Skeletal muscle tissue (tissue), 4 donors: ENCODE measurements around the gene PRKCSH. TPM values are rescaled to one million over a fixed set of nuclear protein-coding genes. Genes with fewer than 3 reads are reported as not detected.
"Not testable (repeated sequence)": the region's sequence is repeated elsewhere in the genome, so short reads cannot be mapped to it uniquely, and the experiment has no call there.

Source experiments
- H3K27ac ChIP-seq: one replicate; pipeline ENCODE4 v1.7.0; 2013; ENCODE audit warnings: mild to moderate bottlenecking, low read depth, low read length, inconsistent platforms
- H3K27me3 ChIP-seq, 3 donors: one replicate each; pipeline ENCODE4 v1.7.0; 2013; ENCODE audit warnings: low read length in 3 of 3; ENCODE audit not compliant: control insufficient read depth in 3 of 3, insufficient read depth in 3 of 3
- H3K36me3 ChIP-seq, 3 donors: one replicate each; pipeline ENCODE4 v1.7.0; 2013; ENCODE audit warnings: low read length in 3 of 3; ENCODE audit not compliant: control insufficient read depth in 3 of 3, insufficient read depth in 3 of 3
- H3K4me1 ChIP-seq, 3 donors: one replicate each; pipeline ENCODE4 v1.7.0; 2013; ENCODE audit warnings: low read length in 3 of 3, mild to moderate bottlenecking in 3 of 3; ENCODE audit not compliant: control insufficient read depth in 3 of 3, insufficient read depth in 3 of 3
- H3K4me3 ChIP-seq, 3 donors: one replicate each; pipeline ENCODE4 v1.7.0; 2013; ENCODE audit warnings: low read length in 3 of 3
- H3K9ac ChIP-seq, 3 donors: one replicate each; pipeline ENCODE4 v1.7.0; 2013; ENCODE audit warnings: low read length in 3 of 3, mild to moderate bottlenecking in 3 of 3, moderate library complexity in 2 of 3, low read depth in 1 of 3
- H3K9me3 ChIP-seq, 3 donors: one replicate each; pipeline ENCODE4 v1.7.0; 2013; ENCODE audit warnings: low read length in 3 of 3; ENCODE audit not compliant: control insufficient read depth in 3 of 3
- total RNA-seq: library from RNA; depleted of rRNA; stranded (reverse); fragments of >200 nt; gene quantifications from one replicate; pipeline ENCODE4 v1.2.3, GENCODE V29; 2014
- donor health status: Osteomylitis.

PRKCSH gene
- total RNA-seq, 1 donor from 2014 or later: 67.8 TPM

GRCh38 chr19:11448923-11449554 lies 13.6 kb downstream of the PRKCSH start:
- no peaks in the 10 kb centered on the region for H3K4me1 ChIP-seq
- H3K9ac ChIP-seq: no peak overlapping the region
- H3K36me3 ChIP-seq: peaks cover 16 to 28% (median 21%) of the 10 kb centered on the region in 3 donors
- no peaks in the 10 kb centered on the region for H3K9me3 ChIP-seq
- H3K4me3 ChIP-seq: no peak overlapping the region
- no peak overlapping the region for H3K27ac ChIP-seq
- H3K27me3 ChIP-seq: peaks cover 0 to 8% (median 5%) of the 10 kb centered on the region in 3 donors

- Histone ChIP-seq H3K4me3 (no peak overlapping the region), H3K9ac (no peak overlapping the region), H3K27me3 (peaks cover 0 to 12% (median 5%) of the 10 kb centered on the region in 3 donors), H3K36me3 (peaks cover 7 to 22% (median 15%) of the 10 kb centered on the region in 3 donors), H3K9me3 (no peaks in the 10 kb centered on the region), H3K27ac (no peak overlapping the region), H3K4me1 (no peaks in the 10 kb centered on the region)
These were observed 15.3 kb downstream of the PRKCSH start for GRCh38 chr19:11450570-11451326.

- H3K9me3 ChIP-seq: no peaks in the 10 kb centered on the region
- H3K4me3 ChIP-seq: no peak overlapping the region
- peaks cover 7 to 20% (median 15%) of the 10 kb centered on the region in 3 donors for H3K36me3 ChIP-seq
- H3K4me1 ChIP-seq: no peaks in the 10 kb centered on the region
- peaks cover 0 to 12% (median 5%) of the 10 kb centered on the region in 3 donors for H3K27me3 ChIP-seq
- H3K27ac ChIP-seq: no peak overlapping the region
- H3K9ac ChIP-seq: no peak overlapping the region
These were observed 16.0 kb downstream of the PRKCSH start for GRCh38 chr19:11451327-11451870.

GRCh38 chr19:11451871-11452619 lies 16.6 kb downstream of the PRKCSH start:
- Histone ChIP-seq H3K27me3 (peaks cover 0 to 12% (median 5%) of the 10 kb centered on the region in 3 donors), H3K4me3 (no peak overlapping the region), H3K4me1 (no peaks in the 10 kb centered on the region), H3K36me3 (peaks cover 7 to 18% (median 13%) of the 10 kb centered on the region in 3 donors), H3K9me3 (no peaks in the 10 kb centered on the region), H3K27ac (no peak overlapping the region), H3K9ac (no peak overlapping the region)

GRCh38 chr19:11452620-11453310 lies 17.3 kb downstream of the PRKCSH start:
- H3K27ac ChIP-seq: no peak overlapping the region
- no peak overlapping the region for H3K4me3 ChIP-seq
- no peak overlapping the region for H3K9ac ChIP-seq
- H3K9me3 ChIP-seq: no peaks in the 10 kb centered on the region
- H3K4me1 ChIP-seq: no peaks in the 10 kb centered on the region
- peaks cover 7 to 13% (median 12%) of the 10 kb centered on the region in 3 donors for H3K36me3 ChIP-seq
- peaks cover 4 to 19% (median 5%) of the 10 kb centered on the region in 3 donors for H3K27me3 ChIP-seq

- Histone ChIP-seq H3K9ac (no peak overlapping the region), H3K4me3 (no peak overlapping the region), H3K36me3 (peaks cover 6 to 7% (median 6%) of the 10 kb centered on the region in 3 donors), H3K27me3 (peaks cover 13 to 28% (median 15%) of the 10 kb centered on the region in 3 donors), H3K27ac (no peak overlapping the region), H3K4me1 (no peaks in the 10 kb centered on the region), H3K9me3 (no peaks in the 10 kb centered on the region)
These were observed 18.3 kb downstream of the PRKCSH start for GRCh38 chr19:11453468-11454341.

GRCh38 chr19:11455233-11455554 lies 19.8 kb downstream of the PRKCSH start:
- not testable (repeated sequence) for H3K9ac ChIP-seq, H3K27ac ChIP-seq, H3K9me3 ChIP-seq, H3K36me3 ChIP-seq, H3K4me1 ChIP-seq, H3K4me3 ChIP-seq
- H3K27me3 ChIP-seq: peaks cover 15 to 37% (median 23%) of the 10 kb centered on the region in 3 donors

- no peak overlapping the region for H3K4me3 ChIP-seq
- H3K9ac ChIP-seq: no peak overlapping the region
These were observed 21.2 kb downstream of the PRKCSH start for GRCh38 chr19:11456659-11457058.

GRCh38 chr19:11457115-11457514 lies 21.7 kb downstream of the PRKCSH start:
- Histone ChIP-seq H3K36me3 (no peaks in the 10 kb centered on the region), H3K4me3 (no peak overlapping the region), H3K27ac (no peak overlapping the region), H3K9ac (no peak overlapping the region), H3K9me3 (no peaks in the 10 kb centered on the region), H3K4me1 (no peaks in the 10 kb centered on the region), H3K27me3 (peaks cover 19 to 40% (median 23%) of the 10 kb centered on the region in 3 donors)

More at GRCh38 chr19:11456659-11457058, 21.2 kb downstream of the PRKCSH start:
- no peaks in the 10 kb centered on the region for H3K9me3 ChIP-seq
- no peak overlapping the region for H3K27ac ChIP-seq
- H3K4me1 ChIP-seq: no peaks in the 10 kb centered on the region
- peaks cover 19 to 40% (median 23%) of the 10 kb centered on the region in 3 donors for H3K27me3 ChIP-seq
- no peaks in the 10 kb centered on the region for H3K36me3 ChIP-seq
